ENCODE measurements around the gene KRTAP9-4. TPM values are rescaled to one million over a fixed set of nuclear protein-coding genes. Genes with fewer than 3 reads are reported as not detected.
"Not testable (repeated sequence)": the region's sequence is repeated elsewhere in the genome, so short reads cannot be mapped to it uniquely, and the experiment has no call there.

Gene KRTAP9-4
- total RNA-seq, result not detected

GRCh38 chr17:41249637-41250240, at the start of gene KRTAP9-4:
TSS of gene KRTAP9-4 (plus strand) at chr17:41249687. CDS start at chr17:41249721, 34 bp downstream.
- not testable (repeated sequence) for DNase-seq (ENCODE audit: low read depth in 2 of 3, low spot score in 2 of 3)

GRCh38 chr17:41211845-41212466, 37.5 kb upstream of the KRTAP9-4 start:
- peak in 1 of 3 donors; percentile 10 for DNase-seq (ENCODE audit: low read depth in 2 of 3, low spot score in 2 of 3)

GRCh38 chr17:41212524-41213169, 36.8 kb upstream of the KRTAP9-4 start:
- DNase-seq (ENCODE audit: low read depth in 2 of 3, low spot score in 2 of 3), result no peak

- no peak for DNase-seq (ENCODE audit: low read depth in 2 of 3, low spot score in 2 of 3)
Observed at GRCh38 chr17:41215681-41216080, 33.8 kb upstream of the KRTAP9-4 start.

GRCh38 chr17:41223821-41224220, 25.7 kb upstream of the KRTAP9-4 start:
- no peak for DNase-seq (ENCODE audit: low read depth in 2 of 3, low spot score in 2 of 3)

GRCh38 chr17:41226051-41226450, 23.4 kb upstream of the KRTAP9-4 start:
- no peak for DNase-seq (ENCODE audit: low read depth in 2 of 3, low spot score in 2 of 3)

GRCh38 chr17:41226598-41227095, 22.8 kb upstream of the KRTAP9-4 start, which contains the start of gene KRTAP9-2:
TSS of gene KRTAP9-2 (plus strand) at chr17:41226648. CDS start at chr17:41226655, 7 bp downstream.
- not testable (repeated sequence) for DNase-seq (ENCODE audit: low read depth in 2 of 3, low spot score in 2 of 3)

- no peak for DNase-seq (ENCODE audit: low read depth in 2 of 3, low spot score in 2 of 3)
Observed at GRCh38 chr17:41230094-41230493, 19.4 kb upstream of the KRTAP9-4 start.

- DNase-seq (ENCODE audit: low read depth in 2 of 3, low spot score in 2 of 3), result no peak
Observed at GRCh38 chr17:41231731-41232130, 17.8 kb upstream of the KRTAP9-4 start.

GRCh38 chr17:41232399-41233105, 16.9 kb upstream of the KRTAP9-4 start, which contains the start of gene KRTAP9-3:
TSS of gene KRTAP9-3 (plus strand) at chr17:41232449. CDS start at chr17:41232502, 53 bp downstream.
- DNase-seq (ENCODE audit: low read depth in 2 of 3, low spot score in 2 of 3), result not testable (repeated sequence)

- not testable (repeated sequence) for DNase-seq (ENCODE audit: low read depth in 2 of 3, low spot score in 2 of 3)
Observed at GRCh38 chr17:41237116-41237515, 12.4 kb upstream of the KRTAP9-4 start.

GRCh38 chr17:41237949-41238437, 11.5 kb upstream of the KRTAP9-4 start, which contains the start of gene KRTAP9-8:
TSS of gene KRTAP9-8 (plus strand) at chr17:41237999. CDS start at chr17:41238052, 53 bp downstream.
- DNase-seq (ENCODE audit: low read depth in 2 of 3, low spot score in 2 of 3), result not testable (repeated sequence)

- not testable (repeated sequence) for DNase-seq (ENCODE audit: low read depth in 2 of 3, low spot score in 2 of 3)
Observed at GRCh38 chr17:41246995-41247787, 2.3 kb upstream of the KRTAP9-4 start.

- no peak for DNase-seq (ENCODE audit: low read depth in 2 of 3, low spot score in 2 of 3)
Observed at GRCh38 chr17:41251261-41251660, 1.8 kb downstream of the KRTAP9-4 start.

- no peak for DNase-seq (ENCODE audit: low read depth in 2 of 3, low spot score in 2 of 3)
Observed at GRCh38 chr17:41254861-41255260, 5.4 kb downstream of the KRTAP9-4 start.

GRCh38 chr17:41255381-41256290, 6.1 kb downstream of the KRTAP9-4 start, which contains the start of gene KRTAP9-9:
TSS of gene KRTAP9-9 (plus strand) at chr17:41255384.
- not testable (repeated sequence) for DNase-seq (ENCODE audit: low read depth in 2 of 3, low spot score in 2 of 3)

GRCh38 chr17:41256291-41256685, 6.8 kb downstream of the KRTAP9-4 start:
- no peak for DNase-seq (ENCODE audit: low read depth in 2 of 3, low spot score in 2 of 3)

- DNase-seq (ENCODE audit: low read depth in 2 of 3, low spot score in 2 of 3), result no peak
Observed at GRCh38 chr17:41258406-41258805, 8.9 kb downstream of the KRTAP9-4 start.

GRCh38 chr17:41263212-41263611, 13.7 kb downstream of the KRTAP9-4 start:
- DNase-seq (ENCODE audit: low read depth in 2 of 3, low spot score in 2 of 3), result no peak

Measured in hematopoietic multipotent progenitor cell (in vitro differentiated cells).